HepG2 (cell line): Measurements from ENCODE around the gene CYB5R2. TPM values are rescaled to one million over a fixed set of nuclear protein-coding genes. Genes with fewer than 3 reads are reported as not detected.

Source experiments
- ATAC-seq: fragments of 200-7000 bp; cut with Tn5 transposase; 3 replicates; pipeline ENCODE4 v1.9.1; 2020; ENCODE audit warnings: mild to moderate bottlenecking, moderate library complexity
- BruUV-seq: library from RNA; stranded (reverse); fragments of 400-500 nt; replicated peaks from 2 replicates; lab custom pipeline; 2021; lab: Mats Ljungman, UMichigan
- CTCF ChIA-PET: fragments of 300-600 bp; formaldehyde crosslinking; extraction: SDS; loops from one replicate; lab custom pipeline; 2021; ENCODE audit warnings: low total read pairs, inconsistent platforms, low intra/inter-chr PET ratio; lab: Yijun Ruan, JAX
- POLR2A ChIA-PET: fragments of 350-600 bp; sonication (Branson Sonifier 250); formaldehyde crosslinking; loops from one replicate; lab custom pipeline; 2020; ENCODE audit warnings: antibody characterized with exemption, inconsistent platforms; lab: Yijun Ruan, JAX
- DNase-seq: peaks from one replicate; pipeline ENCODE4 v3.0.0-alpha.2; 2015; ENCODE audit warnings: low spot score
- FAIRE-seq: peaks from 3 replicates; lab custom pipeline; 2011; peaks lifted over from hg19 to GRCh38; lab: Jason Lieb, UNC
- H2AFZ ChIP-seq: one replicate; pipeline ENCODE4 v1.6.1; 2011; ENCODE audit warnings: low read length, inconsistent platforms
- H3K27ac ChIP-seq: fragments of 300-600 bp; 3 replicates; pipeline ENCODE4 v1.8.0; 2011; ENCODE audit warnings: mixed run types, mild to moderate bottlenecking, mixed read lengths, low read length, inconsistent platforms; ENCODE audit not compliant: insufficient read depth; ENCODE audit errors: extremely low read length
- H3K27me3 ChIP-seq, 2 experiments: fragments of 200-600 bp in 1 of 2; 2 replicates in 1 of 2; 3 replicates in 1 of 2; pipeline versions ENCODE4 v1.6.0 to v1.8.0; 2011; ENCODE audit warnings: low read length in 2 of 2, mild to moderate bottlenecking in 2 of 2, moderate library complexity in 2 of 2, inconsistent platforms in 1 of 2; ENCODE audit not compliant: insufficient read depth in 2 of 2, control insufficient read depth in 1 of 2
- H3K36me3 ChIP-seq, 2 experiments: fragments of 200-600 bp in 1 of 2; replicated peaks in 1 of 2; 2 replicates in 1 of 2; 3 replicates in 1 of 2; pipeline versions ENCODE4 v1.5.1 to v1.8.0; 2011; ENCODE audit warnings: low read length in 2 of 2, inconsistent platforms in 1 of 2; ENCODE audit not compliant: insufficient read depth in 2 of 2, control insufficient read depth in 1 of 2
- H3K4me1 ChIP-seq: 2 replicates; pipeline ENCODE4 v1.5.1; 2012; ENCODE audit warnings: low read length, inconsistent platforms; ENCODE audit not compliant: insufficient read depth
- H3K4me2 ChIP-seq: 2 replicates; pipeline ENCODE4 v1.6.0; 2011; ENCODE audit warnings: low read depth, low read length, inconsistent platforms
- H3K4me3 ChIP-seq, 3 experiments: fragments of 200-600 bp in 1 of 3; sonication (generic), shearing (Covaris generic) in 1 of 3; replicated peaks in 1 of 3; 2 replicates each; pipeline ENCODE4 v1.5.1; 2011 to 2016; ENCODE audit warnings: low read length in 3 of 3, inconsistent platforms in 2 of 3, low read depth in 2 of 3, mild to moderate bottlenecking in 2 of 3, control low read depth in 1 of 3, mixed read lengths in 1 of 3; ENCODE audit not compliant: insufficient read depth in 1 of 3
- H3K79me2 ChIP-seq: one replicate; pipeline ENCODE4 v1.6.1; 2011; ENCODE audit warnings: low read length, inconsistent platforms; ENCODE audit not compliant: insufficient read depth
- H3K9ac ChIP-seq: 2 replicates; pipeline ENCODE4 v1.6.0; 2011; ENCODE audit warnings: mild to moderate bottlenecking, low read depth, low read length, inconsistent platforms; ENCODE audit not compliant: insufficient read depth
- H3K9me3 ChIP-seq: 2 replicates; pipeline ENCODE4 v1.5.1; 2012; ENCODE audit warnings: mild to moderate bottlenecking, low read length
- H4K20me1 ChIP-seq: 2 replicates; pipeline ENCODE4 v1.6.0; 2011; ENCODE audit warnings: inconsistent platforms, mild to moderate bottlenecking, low read length, moderate library complexity; ENCODE audit not compliant: insufficient read depth
- ARHGAP35 ChIP-seq: sonication (generic); formaldehyde crosslinking; IDR thresholded peaks from 2 replicates; pipeline ENCODE4 v1.9.0; 2022; ENCODE audit warnings: mild to moderate bottlenecking, inconsistent platforms, moderate library complexity, missing genetic modification reagents, borderline replicate concordance
- BORCS8-MEF2B ChIP-seq: sonication (generic); formaldehyde crosslinking; IDR thresholded peaks from 2 replicates; pipeline ENCODE4 v1.8.0; 2022; ENCODE audit warnings: mild to moderate bottlenecking, missing genetic modification reagents
- CAMTA2 ChIP-seq: sonication (generic); formaldehyde crosslinking; IDR thresholded peaks from 2 replicates; pipeline ENCODE4 v1.4.0; 2020; ENCODE audit warnings: mild to moderate bottlenecking, missing genetic modification reagents, borderline replicate concordance
- CTCF ChIP-seq: sonication (generic); formaldehyde crosslinking; IDR thresholded peaks from 2 replicates; pipeline ENCODE4 v1.5.0; 2020; ENCODE audit warnings: mild to moderate bottlenecking, missing genetic modification reagents, moderate library complexity
- HDAC6 ChIP-seq: fragments of 200-600 bp; sonication (generic); IDR thresholded peaks from 2 replicates; pipeline ENCODE4 v1.7.0; 2017; ENCODE audit warnings: mild to moderate bottlenecking, antibody characterized with exemption, low read length, low read depth
- HOXA5 ChIP-seq: sonication (generic); formaldehyde crosslinking; IDR thresholded peaks from 2 replicates; pipeline ENCODE4 v1.4.0; 2020; ENCODE audit warnings: missing genetic modification reagents
- NFYC ChIP-seq: IDR thresholded peaks from 2 replicates; pipeline ENCODE4 v1.6.1; 2016; ENCODE audit warnings: missing genetic modification reagents, missing compliant biosample characterization
- RCOR2 ChIP-seq: IDR thresholded peaks from 2 replicates; pipeline ENCODE4 v1.6.1; 2016; ENCODE audit warnings: missing biosample characterization, missing genetic modification reagents
- SMC3 ChIP-seq: IDR thresholded peaks from 2 replicates; pipeline ENCODE4 v1.6.1; 2011; ENCODE audit warnings: low read length, improper control_type of control experiment
- STAG1 ChIP-seq: sonication (generic); formaldehyde crosslinking; IDR thresholded peaks from 2 replicates; pipeline ENCODE4 v1.4.0; 2020; ENCODE audit warnings: missing genetic modification reagents
- THRA ChIP-seq: sonication (generic); formaldehyde crosslinking; IDR thresholded peaks from 2 replicates; pipeline ENCODE4 v1.4.0; 2020; ENCODE audit warnings: missing genetic modification reagents, borderline replicate concordance
- ZNF143 ChIP-seq: sonication (generic); formaldehyde crosslinking; IDR thresholded peaks from 2 replicates; pipeline ENCODE4 v1.4.0; 2020; ENCODE audit warnings: missing genetic modification reagents
- ZNF253 ChIP-seq: sonication (generic); formaldehyde crosslinking; IDR thresholded peaks from 2 replicates; pipeline ENCODE4 v1.8.0; 2022; ENCODE audit warnings: mild to moderate bottlenecking, missing genetic modification reagents, borderline replicate concordance
- ZNF276 ChIP-seq: sonication (generic); formaldehyde crosslinking; IDR thresholded peaks from 2 replicates; pipeline ENCODE4 v1.4.0; 2020; ENCODE audit warnings: mild to moderate bottlenecking, low read depth, missing genetic modification reagents
- ZNF451 ChIP-seq: sonication (generic); formaldehyde crosslinking; IDR thresholded peaks from 2 replicates; pipeline ENCODE4 v1.5.0; 2020; ENCODE audit warnings: mild to moderate bottlenecking, missing genetic modification reagents
- ZNF546 ChIP-seq: sonication (generic); formaldehyde crosslinking; conservative IDR thresholded peaks from 2 replicates; pipeline ENCODE4 v1.8.1; 2023; ENCODE audit warnings: mild to moderate bottlenecking, missing genetic modification reagents
- ZNF7 ChIP-seq: IDR thresholded peaks from 2 replicates; pipeline ENCODE4 v1.6.1; 2016; ENCODE audit warnings: missing biosample characterization, missing genetic modification reagents
- WGBS: methylation state at CpG from one replicate; pipeline ENCODE4 v1.1.6; 2017; ENCODE audit warnings: low lambda C conversion rate; 5-methylcytosine and 5-hydroxymethylcytosine counted together
- in situ Hi-C: cut with HindIII; loops from 2 replicates; pipeline ENCODE4 v1.10.0; 2017; ENCODE audit warnings: low pct_unique_long_range_greater_than_20kb; ENCODE audit not compliant: extremely low pct_ligation_motif_present
- intact Hi-C: fragments of 100-400 bp; cut with micrococcal nuclease; formaldehyde crosslinking; loops from one replicate; pipeline ENCODE4 v1.10.0; 2022; ENCODE audit not compliant: unreplicated experiment
- polyA plus RNA-seq, 8 experiments: library from polyadenylated mRNA; depleted of rRNA in 3 of 8; stranded (reverse) in 7 of 8; unstranded in 1 of 8; fragments of >200 nt; fragmentation: Illumina TruSeq in 4 of 8; extraction: Trizol in 4 of 8; gene quantifications; 2 replicates each; pipeline versions ENCODE4 v1.2.1 to v1.2.3, GENCODE V29; 2011 to 2016; ENCODE audit warnings: low read depth in 4 of 8, missing spikeins in 1 of 8, mixed read lengths in 1 of 8; ENCODE audit not compliant: insufficient read depth in 1 of 8
- total RNA-seq, 5 experiments: library from RNA; depleted of rRNA; stranded (reverse); fragments of >200 nt; fragmentation: Illumina TruSeq; extraction: Trizol; gene quantifications; 2 replicates each; pipeline ENCODE4 v1.2.3, GENCODE V29; 2016; ENCODE audit warnings: low read depth in 1 of 5
- TF ChIP-seq, protein P1 (sequence below): IDR thresholded peaks from 2 replicates; pipeline ENCODE4 v1.6.1; 2016; ENCODE audit warnings: mild to moderate bottlenecking, missing biosample characterization, missing genetic modification reagents
- TF ChIP-seq, protein P2 (sequence below): sonication (generic); formaldehyde crosslinking; IDR thresholded peaks from 2 replicates; pipeline ENCODE4 v1.5.1; 2020; ENCODE audit warnings: missing genetic modification reagents, mild to moderate bottlenecking, borderline replicate concordance

The CYB5R2 gene
- total and polyA plus RNA-seq, 2 of the 13 experiments (the other 11 are each of a cell fraction or from before 2014, with no cell fraction given), result 0.40 to 0.51 TPM

- no peak overlapping the region for H2AFZ ChIP-seq
- no TSS peak for BruUV-seq
- H3K36me3 ChIP-seq, result no peaks in the 10 kb centered on the region
- H3K4me2 ChIP-seq, result no peak overlapping the region
- H3K27ac ChIP-seq, result no peak overlapping the region
- H3K27me3 ChIP-seq, result peaks cover 0 to 25% of the 10 kb centered on the region in 2 experiments; a peak in 2 of 5 replicates
- in situ Hi-C loops, result loop anchor here (25.0 kb wide), 1 partner anchor 326 kb away; no protein-coding TSS in a partner anchor
- FAIRE-seq, result no peak
- H3K9me3 ChIP-seq, result no peaks in the 10 kb centered on the region
- H4K20me1 ChIP-seq, result no peaks in the 10 kb centered on the region
- H3K9ac ChIP-seq, result no peak overlapping the region
- peak; percentile 38; the same call in 2 of the 3 replicates for ATAC-seq
- TF ChIP-seq ZNF276 (CRISPR knock-in tag) (no peak), SMC3 (peak; percentile 63), ARHGAP35 (CRISPR knock-in tag) (no peak), CTCF (peak; percentile 64), NFYC (CRISPR knock-in tag) (no peak), ZNF451 (CRISPR knock-in tag) (no peak), STAG1 (CRISPR knock-in tag) (peak; percentile 63), HOXA5 (no peak), BORCS8-MEF2B (no peak), HDAC6 (no peak), ZNF546 (CRISPR knock-in tag) (no peak), ZNF253 (CRISPR knock-in tag) (no peak), ZNF143 (CRISPR knock-in tag) (no peak), RCOR2 (CRISPR knock-in tag) (no peak), ZNF7 (no peak), THRA (CRISPR knock-in tag) (no peak), CAMTA2 (CRISPR knock-in tag) (no peak)
- TF ChIP-seq, protein P1, sequence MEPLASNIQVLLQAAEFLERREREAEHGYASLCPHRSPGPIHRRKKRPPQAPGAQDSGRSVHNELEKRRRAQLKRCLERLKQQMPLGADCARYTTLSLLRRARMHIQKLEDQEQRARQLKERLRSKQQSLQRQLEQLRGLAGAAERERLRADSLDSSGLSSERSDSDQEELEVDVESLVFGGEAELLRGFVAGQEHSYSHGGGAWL (CRISPR knock-in tag), result no peak
- TF ChIP-seq, protein P2, sequence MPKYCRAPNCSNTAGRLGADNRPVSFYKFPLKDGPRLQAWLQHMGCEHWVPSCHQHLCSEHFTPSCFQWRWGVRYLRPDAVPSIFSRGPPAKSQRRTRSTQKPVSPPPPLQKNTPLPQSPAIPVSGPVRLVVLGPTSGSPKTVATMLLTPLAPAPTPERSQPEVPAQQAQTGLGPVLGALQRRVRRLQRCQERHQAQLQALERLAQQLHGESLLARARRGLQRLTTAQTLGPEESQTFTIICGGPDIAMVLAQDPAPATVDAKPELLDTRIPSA (CRISPR knock-in tag), result no peak
- peaks cover 8% of the 10 kb centered on the region; the same call in 1 of the 2 replicates for H3K4me1 ChIP-seq
- DNase-seq, result peak; percentile 16
- intact Hi-C loops, result loop anchor here (1.0 to 2.0 kb wide), 2 partner anchors 336 to 590 kb away; no protein-coding TSS in a partner anchor
- H3K4me3 ChIP-seq, result no peak overlapping the region
- ChIA-PET POLR2A (no interaction called here), CTCF (interaction anchor here (1.4 to 1.6 kb wide), 2 partner anchors 116 to 590 kb away, joined by 5 to 7 read pairs; no protein-coding TSS in a partner anchor)
- H3K79me2 ChIP-seq, result no peaks in the 10 kb centered on the region
- WGBS, result 0% methylated on average over 4 of the region's 4 CpGs
These were observed 15.0 kb upstream of the CYB5R2 start for GRCh38 chr11:7688238-7688826.
